ENCODE measurements around the gene TMEM156.
"Not testable (repeated sequence)": the region's sequence is repeated elsewhere in the genome, so short reads cannot be mapped to it uniquely, and the experiment has no call there.

TMEM156 gene

GRCh38 chr4:39031590-39032020 lies 604 bp downstream of the TMEM156 start:
- not testable (repeated sequence) for H3K4me1 ChIP-seq (ENCODE audit: control insufficient read depth, insufficient read depth, low read depth, low read length); H2BK15ac ChIP-seq (ENCODE audit: low read depth, poor library complexity, severe bottlenecking); H3K4ac ChIP-seq (ENCODE audit: low read depth in 1 of 2, low read length in 2 of 2); H3K14ac ChIP-seq (ENCODE audit: low read length in 2 of 2); H3K27ac ChIP-seq (ENCODE audit: low read length, poor library complexity, severe bottlenecking); H3K27me3 ChIP-seq (ENCODE audit: control insufficient read depth in 1 of 2, insufficient read depth in 1 of 2, low read length in 2 of 2); H3K9me3 ChIP-seq (ENCODE audit: control insufficient read depth, low read length); H2BK5ac ChIP-seq (ENCODE audit: low read depth, low read length, poor library complexity, severe bottlenecking); H3K4me2 ChIP-seq (ENCODE audit: low read length, poor library complexity, severe bottlenecking); H3K23ac ChIP-seq (ENCODE audit: low read length in 2 of 2); H3K79me1 ChIP-seq (replicated peaks; ENCODE audit: low read length, poor library complexity, severe bottlenecking); H3K9ac ChIP-seq (ENCODE audit: low read length); H2AFZ ChIP-seq (ENCODE audit: low read depth, low read length); H3K4me3 ChIP-seq (ENCODE audit: insufficient read depth in 1 of 2, low read depth in 1 of 2, low read length in 2 of 2); H4K8ac ChIP-seq (ENCODE audit: low read length); DNase-seq; H2BK12ac ChIP-seq (ENCODE audit: low read length in 2 of 2); H4K91ac ChIP-seq (ENCODE audit: low read length); H2AK5ac ChIP-seq (ENCODE audit: low read length, severe bottlenecking); H3K18ac ChIP-seq (ENCODE audit: low read depth in 1 of 2, low read length in 2 of 2); H3K36me3 ChIP-seq (ENCODE audit: control insufficient read depth in 1 of 2, insufficient read depth in 2 of 2, low read depth in 1 of 2, low read length in 2 of 2)
- 93% methylated on average over 5 of the region's 6 CpGs for WGBS
- peak overlapping the region; percentile 49 for H2BK120ac ChIP-seq (ENCODE audit: low read depth, low read length)

GRCh38 chr4:39030725-39031124 lies 1.5 kb downstream of the TMEM156 start:
- DNase-seq: no peak
- Histone ChIP-seq H4K8ac (ENCODE audit: low read length) (no peak overlapping the region), H3K4ac (ENCODE audit: low read depth in 1 of 2, low read length in 2 of 2) (no peak overlapping the region), H3K18ac (ENCODE audit: low read depth in 1 of 2, low read length in 2 of 2) (no peak overlapping the region), H3K79me1 (replicated peaks; ENCODE audit: low read length, poor library complexity, severe bottlenecking) (no peaks in the 10 kb centered on the region), H2BK5ac (ENCODE audit: low read depth, low read length, poor library complexity, severe bottlenecking) (no peak overlapping the region), H2AK5ac (ENCODE audit: low read length, severe bottlenecking) (no peak overlapping the region), H3K9me3 (ENCODE audit: control insufficient read depth, low read length) (no peaks in the 10 kb centered on the region), H3K27me3 (ENCODE audit: control insufficient read depth in 1 of 2, insufficient read depth in 1 of 2, low read length in 2 of 2) (no peaks in the 10 kb centered on the region), H3K36me3 (ENCODE audit: control insufficient read depth in 1 of 2, insufficient read depth in 2 of 2, low read depth in 1 of 2, low read length in 2 of 2) (no peaks in the 10 kb centered on the region), H3K14ac (ENCODE audit: low read length in 2 of 2) (no peak overlapping the region), H2AFZ (ENCODE audit: low read depth, low read length) (no peak overlapping the region), H3K23ac (ENCODE audit: low read length in 2 of 2) (no peak overlapping the region), H2BK120ac (ENCODE audit: low read depth, low read length) (no peak overlapping the region), H2BK15ac (ENCODE audit: low read depth, poor library complexity, severe bottlenecking) (no peak overlapping the region), H2BK12ac (ENCODE audit: low read length in 2 of 2) (no peak overlapping the region), H4K91ac (ENCODE audit: low read length) (no peak overlapping the region), H3K4me2 (ENCODE audit: low read length, poor library complexity, severe bottlenecking) (no peak overlapping the region), H3K4me1 (ENCODE audit: control insufficient read depth, insufficient read depth, low read depth, low read length) (peaks cover 3% of the 10 kb centered on the region), H3K9ac (ENCODE audit: low read length) (no peak overlapping the region), H3K27ac (ENCODE audit: low read length, poor library complexity, severe bottlenecking) (peak overlapping the region; percentile 7), H3K4me3 (ENCODE audit: insufficient read depth in 1 of 2, low read depth in 1 of 2, low read length in 2 of 2) (no peak overlapping the region)
- WGBS: 83% methylated on average over 2 of the region's 3 CpGs

- no peak for DNase-seq
- H3K14ac ChIP-seq (ENCODE audit: low read length in 2 of 2): no peak overlapping the region
- H2BK5ac ChIP-seq (ENCODE audit: low read depth, low read length, poor library complexity, severe bottlenecking): no peak overlapping the region
- no peak overlapping the region for H2BK12ac ChIP-seq (ENCODE audit: low read length in 2 of 2)
- H2BK120ac ChIP-seq (ENCODE audit: low read depth, low read length): peak overlapping the region; percentile 73
- H4K91ac ChIP-seq (ENCODE audit: low read length): no peak overlapping the region
- no peaks in the 10 kb centered on the region for H3K36me3 ChIP-seq (ENCODE audit: control insufficient read depth in 1 of 2, insufficient read depth in 2 of 2, low read depth in 1 of 2, low read length in 2 of 2)
- no peak overlapping the region for H2AFZ ChIP-seq (ENCODE audit: low read depth, low read length)
- peak overlapping the region in 1 of 2 experiments; percentile 61 for H3K4ac ChIP-seq (ENCODE audit: low read depth in 1 of 2, low read length in 2 of 2)
- H3K4me3 ChIP-seq (ENCODE audit: insufficient read depth in 1 of 2, low read depth in 1 of 2, low read length in 2 of 2): no peak overlapping the region
- H3K27me3 ChIP-seq (ENCODE audit: control insufficient read depth in 1 of 2, insufficient read depth in 1 of 2, low read length in 2 of 2): no peaks in the 10 kb centered on the region
- H2BK15ac ChIP-seq (ENCODE audit: low read depth, poor library complexity, severe bottlenecking): no peak overlapping the region
- H3K9me3 ChIP-seq (ENCODE audit: control insufficient read depth, low read length): no peaks in the 10 kb centered on the region
- H4K8ac ChIP-seq (ENCODE audit: low read length): no peak overlapping the region
- no peak overlapping the region for H2AK5ac ChIP-seq (ENCODE audit: low read length, severe bottlenecking)
- H3K4me1 ChIP-seq (ENCODE audit: control insufficient read depth, insufficient read depth, low read depth, low read length): peaks cover 1% of the 10 kb centered on the region
- H3K18ac ChIP-seq (ENCODE audit: low read depth in 1 of 2, low read length in 2 of 2): peak overlapping the region; percentile 21 to 70
- H3K4me2 ChIP-seq (ENCODE audit: low read length, poor library complexity, severe bottlenecking): no peak overlapping the region
- no peak overlapping the region for H3K23ac ChIP-seq (ENCODE audit: low read length in 2 of 2)
- peak overlapping the region; percentile 7 for H3K27ac ChIP-seq (ENCODE audit: low read length, poor library complexity, severe bottlenecking)
- no peaks in the 10 kb centered on the region for H3K79me1 ChIP-seq (replicated peaks; ENCODE audit: low read length, poor library complexity, severe bottlenecking)
- no peak overlapping the region for H3K9ac ChIP-seq (ENCODE audit: low read length)
These were observed 2.2 kb downstream of the TMEM156 start for GRCh38 chr4:39029752-39030694.

- H3K27me3 ChIP-seq (ENCODE audit: control insufficient read depth in 1 of 2, insufficient read depth in 1 of 2, low read length in 2 of 2): no peaks in the 10 kb centered on the region
- DNase-seq: no peak
- H3K36me3 ChIP-seq (ENCODE audit: control insufficient read depth in 1 of 2, insufficient read depth in 2 of 2, low read depth in 1 of 2, low read length in 2 of 2): no peaks in the 10 kb centered on the region
- no peak overlapping the region for H3K23ac ChIP-seq (ENCODE audit: low read length in 2 of 2)
- no peak overlapping the region for H3K27ac ChIP-seq (ENCODE audit: low read length, poor library complexity, severe bottlenecking)
- peaks cover 1% of the 10 kb centered on the region for H3K4me1 ChIP-seq (ENCODE audit: control insufficient read depth, insufficient read depth, low read depth, low read length)
- H2BK12ac ChIP-seq (ENCODE audit: low read length in 2 of 2): no peak overlapping the region
- no peak overlapping the region for H3K4me3 ChIP-seq (ENCODE audit: insufficient read depth in 1 of 2, low read depth in 1 of 2, low read length in 2 of 2)
- no peak overlapping the region for H2BK5ac ChIP-seq (ENCODE audit: low read depth, low read length, poor library complexity, severe bottlenecking)
- no peaks in the 10 kb centered on the region for H3K9me3 ChIP-seq (ENCODE audit: control insufficient read depth, low read length)
- H3K14ac ChIP-seq (ENCODE audit: low read length in 2 of 2): no peak overlapping the region
- H3K79me1 ChIP-seq (replicated peaks; ENCODE audit: low read length, poor library complexity, severe bottlenecking): peaks cover 3% of the 10 kb centered on the region
- no peak overlapping the region for H2AK5ac ChIP-seq (ENCODE audit: low read length, severe bottlenecking)
- H3K4ac ChIP-seq (ENCODE audit: low read depth in 1 of 2, low read length in 2 of 2): no peak overlapping the region
- H4K91ac ChIP-seq (ENCODE audit: low read length): no peak overlapping the region
- no peak overlapping the region for H2AFZ ChIP-seq (ENCODE audit: low read depth, low read length)
- H3K18ac ChIP-seq (ENCODE audit: low read depth in 1 of 2, low read length in 2 of 2): no peak overlapping the region
- no peak overlapping the region for H4K8ac ChIP-seq (ENCODE audit: low read length)
- H2BK120ac ChIP-seq (ENCODE audit: low read depth, low read length): no peak overlapping the region
- H2BK15ac ChIP-seq (ENCODE audit: low read depth, poor library complexity, severe bottlenecking): no peak overlapping the region
- H3K9ac ChIP-seq (ENCODE audit: low read length): no peak overlapping the region
- H3K4me2 ChIP-seq (ENCODE audit: low read length, poor library complexity, severe bottlenecking): no peak overlapping the region
These were observed 6.1 kb downstream of the TMEM156 start for GRCh38 chr4:39026096-39026495.
